Tibial nerve (tissue), 3 donors: ENCODE data around the gene HSBP1.

Experiments used
- CTCF ChIP-seq, 5 experiments: fragments of 200-600 bp in 3 of 5; fragments of 450-650 bp in 2 of 5; sonication (generic) in 3 of 5; IDR thresholded peaks; one replicate each; pipeline ENCODE4 v1.5.1; 2016 to 2019; ENCODE audit warnings: antibody characterized with exemption in 5 of 5, mild to moderate bottlenecking in 3 of 5, moderate library complexity in 2 of 5
- POLR2A ChIP-seq, 2 donors: fragments of 450-650 bp; IDR thresholded peaks; one replicate each; pipeline ENCODE4 v1.6.1; 2017; ENCODE audit warnings: antibody characterized with exemption in 2 of 2, mild to moderate bottlenecking in 2 of 2, moderate library complexity in 2 of 2

GRCh38 chr16:83762992-83763358 lies 44.8 kb upstream of the HSBP1 start:
- TF ChIP-seq CTCF (IDR thresholded peaks at IDR 0.05) (no peak), POLR2A (IDR thresholded peaks at IDR 0.05) (no peak)
